ENCODE measurements around the gene CCNG2. TPM values are rescaled to one million over a fixed set of nuclear protein-coding genes. Genes with fewer than 3 reads are reported as not detected.

CCNG2 gene
- total and polyA plus RNA-seq, 9 of the 15 experiments (the other 6 are each of a cell fraction or from before 2014, with no cell fraction given): 0.49 to 6.6 (median 2.9) TPM

- H2AFZ ChIP-seq (ENCODE audit: low read depth, low read length): no peak overlapping the region
- peaks cover 5 to 9% of the 10 kb centered on the region in 2 experiments for H3K27me3 ChIP-seq (ENCODE audit: control insufficient read depth in 2 of 2, insufficient read depth in 2 of 2, low read length in 2 of 2)
- no peak overlapping the region for H3K4me3 ChIP-seq
- FAIRE-seq: no peak
- H3K27ac ChIP-seq (ENCODE audit: extremely low read depth, low read depth, low read length): no peak overlapping the region
- no peak for ATAC-seq
- no peak overlapping the region for H3K9ac ChIP-seq (ENCODE audit: insufficient read depth in 1 of 2, low read depth in 2 of 2, low read length in 2 of 2)
- no peak for DNase-seq (ENCODE audit: extremely low read depth in 1 of 4, low spot score in 3 of 4)
- H3K36me3 ChIP-seq (ENCODE audit: control insufficient read depth, insufficient read depth, low read length): no peaks in the 10 kb centered on the region
- ChIA-PET POLR2A (no interaction called here), CTCF (ENCODE audit: low intra/inter-chr PET ratio) (no interaction called here)
- H3K9me3 ChIP-seq (replicated peaks; ENCODE audit: control insufficient read depth, insufficient read depth, low read depth, low read length): no peaks in the 10 kb centered on the region
- no TSS peak for BruUV-seq (replicated peaks)
- H3K4me1 ChIP-seq (replicated peaks in 1 of 2; ENCODE audit: control insufficient read depth in 2 of 2, insufficient read depth in 2 of 2, low read length in 2 of 2): no peaks in the 10 kb centered on the region
- no peaks in the 10 kb centered on the region for H3K9me1 ChIP-seq (ENCODE audit: control insufficient read depth, insufficient read depth, low read length)
- H3K4me2 ChIP-seq (ENCODE audit: insufficient read depth, low read length): no peak overlapping the region
- intact Hi-C loops (cut with micrococcal nuclease) (no loop called here), in situ Hi-C loops (cut with MboI) (no loop called here)
- H3K79me2 ChIP-seq (ENCODE audit: control insufficient read depth, insufficient read depth, low read length): no peaks in the 10 kb centered on the region
- no peaks in the 10 kb centered on the region for H4K20me1 ChIP-seq (replicated peaks; ENCODE audit: control insufficient read depth, insufficient read depth, low read length)
- TF ChIP-seq TEAD4 (IDR thresholded peaks at IDR 0.05; ENCODE audit: low read length) (no peak), TEAD4 (CRISPR knock-in tag; IDR thresholded peaks at IDR 0.05; ENCODE audit: borderline replicate concordance) (no peak), POLR2H (tag; IDR thresholded peaks at IDR 0.05; ENCODE audit: low read depth) (no peak), SRSF1 (IDR thresholded peaks at IDR 0.05; ENCODE audit: low read depth, low read length) (no peak), SIX5 (IDR thresholded peaks at IDR 0.05; ENCODE audit: borderline replicate concordance in 1 of 2, insufficient read depth in 1 of 2, low read depth in 1 of 2, low read length in 2 of 2) (no peak)
Measured at GRCh38 chr4:77185686-77186085, 28.7 kb downstream of the CCNG2 start.

GRCh38 chr4:77187322-77187721 is 30.3 kb downstream of the CCNG2 start:
- Histone ChIP-seq H3K9ac (ENCODE audit: insufficient read depth in 1 of 2, low read depth in 2 of 2, low read length in 2 of 2) (no peak overlapping the region), H3K4me1 (replicated peaks in 1 of 2; ENCODE audit: control insufficient read depth in 2 of 2, insufficient read depth in 2 of 2, low read length in 2 of 2) (no peaks in the 10 kb centered on the region), H3K9me1 (ENCODE audit: control insufficient read depth, insufficient read depth, low read length) (no peaks in the 10 kb centered on the region), H3K36me3 (ENCODE audit: control insufficient read depth, insufficient read depth, low read length) (no peaks in the 10 kb centered on the region), H3K4me2 (ENCODE audit: insufficient read depth, low read length) (no peak overlapping the region), H3K27me3 (ENCODE audit: control insufficient read depth in 2 of 2, insufficient read depth in 2 of 2, low read length in 2 of 2) (peaks cover 5% of the 10 kb centered on the region in 2 experiments; a peak in 3 of 5 replicates), H3K4me3 (no peak overlapping the region), H2AFZ (ENCODE audit: low read depth, low read length) (no peak overlapping the region), H4K20me1 (replicated peaks; ENCODE audit: control insufficient read depth, insufficient read depth, low read length) (no peaks in the 10 kb centered on the region), H3K27ac (ENCODE audit: extremely low read depth, low read depth, low read length) (no peak overlapping the region), H3K79me2 (ENCODE audit: control insufficient read depth, insufficient read depth, low read length) (no peaks in the 10 kb centered on the region), H3K9me3 (replicated peaks; ENCODE audit: control insufficient read depth, insufficient read depth, low read depth, low read length) (no peaks in the 10 kb centered on the region)
- ATAC-seq (no peak), FAIRE-seq (no peak), DNase-seq (ENCODE audit: extremely low read depth in 1 of 4, low spot score in 3 of 4) (no peak)
- BruUV-seq (replicated peaks): no TSS peak
- 0% methylated on average over 2 of the region's 2 CpGs for WGBS (ENCODE audit: insufficient coverage, low coverage, missing lambda C conversion rate)
- ChIA-PET POLR2A (no interaction called here), CTCF (ENCODE audit: low intra/inter-chr PET ratio) (interaction anchor here (0.7 kb wide), 1 partner anchor 16 kb away, joined by 4 read pairs; no protein-coding TSS in a partner anchor)
- intact Hi-C loops (cut with micrococcal nuclease): no loop called here
- in situ Hi-C loops (cut with MboI): no loop called here
- no peak for TF ChIP-seq TRIM24 (IDR thresholded peaks at IDR 0.05)
- no peak for TF ChIP-seq KDM2B (CRISPR knock-in tag; IDR thresholded peaks at IDR 0.05)
- TF ChIP-seq LCOR (CRISPR knock-in tag; IDR thresholded peaks at IDR 0.05): no peak
- no peak for TF ChIP-seq ZNF717 (CRISPR knock-in tag; IDR thresholded peaks at IDR 0.05)
- no peak for TF ChIP-seq ZNF324 (CRISPR knock-in tag; IDR thresholded peaks at IDR 0.05)
- no peak for TF ChIP-seq CTCF (IDR thresholded peaks at IDR 0.05 in 2 of 3, conservative IDR thresholded peaks at IDR 0.05 in 1 of 3; ENCODE audit: insufficient read depth in 2 of 3, low read depth in 1 of 3, low read length in 3 of 3)
- TF ChIP-seq GTF2E2 (tag; IDR thresholded peaks at IDR 0.05): no peak
- TF ChIP-seq ZBTB7A (IDR thresholded peaks at IDR 0.05; ENCODE audit: borderline replicate concordance, control insufficient read depth, low read depth, low read length): no peak
- TF ChIP-seq, protein P1, sequence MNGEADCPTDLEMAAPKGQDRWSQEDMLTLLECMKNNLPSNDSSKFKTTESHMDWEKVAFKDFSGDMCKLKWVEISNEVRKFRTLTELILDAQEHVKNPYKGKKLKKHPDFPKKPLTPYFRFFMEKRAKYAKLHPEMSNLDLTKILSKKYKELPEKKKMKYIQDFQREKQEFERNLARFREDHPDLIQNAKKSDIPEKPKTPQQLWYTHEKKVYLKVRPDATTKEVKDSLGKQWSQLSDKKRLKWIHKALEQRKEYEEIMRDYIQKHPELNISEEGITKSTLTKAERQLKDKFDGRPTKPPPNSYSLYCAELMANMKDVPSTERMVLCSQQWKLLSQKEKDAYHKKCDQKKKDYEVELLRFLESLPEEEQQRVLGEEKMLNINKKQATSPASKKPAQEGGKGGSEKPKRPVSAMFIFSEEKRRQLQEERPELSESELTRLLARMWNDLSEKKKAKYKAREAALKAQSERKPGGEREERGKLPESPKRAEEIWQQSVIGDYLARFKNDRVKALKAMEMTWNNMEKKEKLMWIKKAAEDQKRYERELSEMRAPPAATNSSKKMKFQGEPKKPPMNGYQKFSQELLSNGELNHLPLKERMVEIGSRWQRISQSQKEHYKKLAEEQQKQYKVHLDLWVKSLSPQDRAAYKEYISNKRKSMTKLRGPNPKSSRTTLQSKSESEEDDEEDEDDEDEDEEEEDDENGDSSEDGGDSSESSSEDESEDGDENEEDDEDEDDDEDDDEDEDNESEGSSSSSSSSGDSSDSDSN (IDR thresholded peaks at IDR 0.05; ENCODE audit: borderline replicate concordance in 1 of 2, low read depth in 2 of 2, low read length in 2 of 2): no peak
